Right lobe of liver (tissue), 6 donors: ENCODE data around the gene LHPP. TPM values are rescaled to one million over a fixed set of nuclear protein-coding genes. Genes with fewer than 3 reads are reported as not detected.
A peak's percentile ranks its signal among the peaks of the same experiment; 100 is the strongest.

Experiments
- ATAC-seq, 4 donors: fragments of 200-7000 bp; cut with Tn5 transposase; one replicate each; pipeline ENCODE4 v1.9.1; 2020; ENCODE audit warnings: mild to moderate bottlenecking in 4 of 4, moderate library complexity in 4 of 4
- DNase-seq, 3 donors: peaks; one replicate each; pipeline ENCODE4 v3.0.0-alpha.2; 2020
- H3K27ac ChIP-seq, 3 donors: fragments of 200-600 bp; one replicate each; pipeline ENCODE4 v1.8.0; 2022
- H3K27me3 ChIP-seq, 2 donors: fragments of 200-600 bp; one replicate each; pipeline ENCODE4 v1.8.0; 2022
- H3K36me3 ChIP-seq, 4 donors: fragments of 200-600 bp; sonication (generic) in 1 of 4; one replicate each; pipeline versions ENCODE4 v1.5.1 to v1.8.0; 2017 to 2022; ENCODE audit warnings: control low read depth in 1 of 4
- H3K4me1 ChIP-seq, 4 donors: fragments of 200-600 bp; sonication (generic) in 1 of 4; one replicate each; pipeline versions ENCODE4 v1.5.1 to v1.8.0; 2017 to 2022; ENCODE audit warnings: control low read depth in 1 of 4
- H3K4me3 ChIP-seq, 3 donors: fragments of 200-600 bp; one replicate each; pipeline ENCODE4 v1.8.0; 2022
- H3K9me3 ChIP-seq, 4 donors: fragments of 200-600 bp; sonication (generic) in 1 of 4; one replicate each; pipeline versions ENCODE4 v1.5.1 to v1.8.0; 2017 to 2022; ENCODE audit warnings: control low read depth in 1 of 4
- CTCF ChIP-seq, 4 donors: fragments of 200-600 bp in 3 of 4; fragments of 450-650 bp in 1 of 4; IDR thresholded peaks; one replicate each; pipeline versions ENCODE4 v1.5.1 to v1.8.0; 2016 to 2022; ENCODE audit warnings: antibody characterized with exemption in 4 of 4, mild to moderate bottlenecking in 2 of 4
- POLR2A ChIP-seq: fragments of 450-650 bp; IDR thresholded peaks from one replicate; pipeline ENCODE4 v1.6.1; 2017; ENCODE audit warnings: antibody characterized with exemption, mild to moderate bottlenecking
- WGBS: methylation state at CpG from one replicate; pipeline ENCODE4 v1.1.6; 2018; ENCODE audit warnings: low coverage, low lambda C conversion rate; ENCODE audit not compliant: insufficient coverage; ENCODE audit errors: missing lambda C conversion rate; 5-methylcytosine and 5-hydroxymethylcytosine counted together
- intact Hi-C, 2 donors: fragments of 100-400 bp; cut with DNase I; formaldehyde crosslinking; loops; one replicate each; pipeline versions ENCODE4 v1.11.2 to v1.14.1; 2022
- total RNA-seq, 6 experiments: library from RNA; depleted of rRNA in 2 of 6; stranded (reverse); fragments of >200 nt in 2 of 6; fragmentation: NEBNext Ultra II Directional in 3 of 6; extraction: Animal tissue kit (Norgen Biotek cat#: 25700) in 3 of 6; gene quantifications; one replicate each; pipeline versions ENCODE4 v1.1.0 to v1.2.4, GENCODE V29; 2016 to 2023
- donor health status: DM: no; HTN: yes; CAD: no.
- donor health status: DM: no; HTN: no; CAD: no.
- donor health status: DM: no; HTN: no; CAD: no.
- donor health status: DM: no; HTN: yes; CAD: no.
- donor health status: DM: no; HTN: yes; CAD: no.

Gene LHPP
- total RNA-seq, 6 experiments from 2014 or later: 19.3 to 56.3 (median 36.3) TPM

DNA sequence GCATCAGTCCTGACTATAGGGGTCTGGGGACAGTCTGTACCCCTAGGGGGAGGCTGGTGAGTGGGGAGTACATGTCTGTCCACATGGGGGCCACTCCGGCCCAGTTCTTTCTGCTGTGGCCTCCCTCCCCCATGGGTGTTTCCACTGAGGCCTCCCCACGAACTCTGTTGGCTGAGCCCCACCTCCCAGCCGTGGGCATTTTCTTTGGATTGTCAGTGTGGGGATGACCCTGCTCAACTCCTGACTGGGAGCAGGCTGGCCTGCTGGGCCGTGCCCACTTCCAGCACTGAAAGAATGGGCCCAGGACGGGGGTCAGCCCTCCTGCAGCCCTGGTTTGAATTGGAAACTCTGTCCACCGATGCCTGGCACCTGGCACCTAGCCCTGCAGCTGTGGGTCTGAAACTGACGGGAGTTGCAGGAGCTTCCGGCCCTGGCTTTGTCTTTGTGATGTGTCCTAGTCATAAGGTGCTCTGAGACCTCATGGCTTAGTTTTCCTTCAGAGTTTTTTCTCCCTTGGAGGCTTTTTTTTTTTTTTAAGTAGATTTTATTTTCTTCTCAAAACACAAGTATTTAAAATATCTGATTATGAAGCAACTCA, 46.5 kb downstream of the LHPP start:
- no peak for DNase-seq
- ATAC-seq: peak in 1 of 4 donors; percentile 31
- Histone ChIP-seq H3K36me3 (no peaks in the 10 kb centered on the region), H3K9me3 (no peaks in the 10 kb centered on the region), H3K4me3 (no peak overlapping the region), H3K4me1 (no peaks in the 10 kb centered on the region), H3K27ac (no peak overlapping the region), H3K27me3 (no peaks in the 10 kb centered on the region)
- intact Hi-C loops: no loop called here
- no peak for TF ChIP-seq POLR2A
- no peak for TF ChIP-seq CTCF (IDR thresholded peaks at IDR 0.05)
- WGBS: 91% methylated on average over 5 of the region's 8 CpGs

DNA sequence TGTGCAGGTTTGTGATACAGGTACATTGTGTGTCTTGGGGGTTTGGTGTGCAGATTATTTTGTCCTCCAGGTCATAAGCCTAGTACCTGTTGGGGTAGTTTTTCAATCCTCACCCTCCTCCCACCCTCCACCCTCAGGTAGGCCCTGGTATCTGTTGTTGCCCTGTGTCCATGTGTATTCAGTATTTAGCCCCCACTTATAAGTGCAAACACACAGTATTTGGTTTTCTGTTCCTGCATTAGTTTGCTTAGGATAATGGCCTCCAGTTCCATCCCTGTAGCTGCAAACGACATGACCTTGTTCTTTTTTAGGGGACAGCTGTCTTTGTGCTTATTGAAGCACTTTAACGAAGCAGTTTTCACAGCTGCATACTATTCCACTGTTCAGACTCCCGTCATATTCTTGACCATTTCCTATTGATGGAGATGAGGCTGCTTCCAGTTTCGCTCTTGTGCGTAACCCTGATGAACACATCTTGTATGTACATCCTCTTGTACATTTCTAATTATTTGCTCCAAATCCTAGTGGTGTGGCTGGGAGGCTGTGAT, 47.4 kb downstream of the LHPP start:
- WGBS: 69% methylated on average over 4 of the region's 5 CpGs
- no peaks in the 10 kb centered on the region for H3K27me3 ChIP-seq
- H3K27ac ChIP-seq: no peak overlapping the region
- DNase-seq (no peak), ATAC-seq (no peak)
- TF ChIP-seq POLR2A (no peak), CTCF (IDR thresholded peaks at IDR 0.05) (no peak)
- H3K4me1 ChIP-seq: no peaks in the 10 kb centered on the region
- intact Hi-C loops: no loop called here
- no peaks in the 10 kb centered on the region for H3K36me3 ChIP-seq
- no peak overlapping the region for H3K4me3 ChIP-seq
- H3K9me3 ChIP-seq: no peaks in the 10 kb centered on the region

DNA sequence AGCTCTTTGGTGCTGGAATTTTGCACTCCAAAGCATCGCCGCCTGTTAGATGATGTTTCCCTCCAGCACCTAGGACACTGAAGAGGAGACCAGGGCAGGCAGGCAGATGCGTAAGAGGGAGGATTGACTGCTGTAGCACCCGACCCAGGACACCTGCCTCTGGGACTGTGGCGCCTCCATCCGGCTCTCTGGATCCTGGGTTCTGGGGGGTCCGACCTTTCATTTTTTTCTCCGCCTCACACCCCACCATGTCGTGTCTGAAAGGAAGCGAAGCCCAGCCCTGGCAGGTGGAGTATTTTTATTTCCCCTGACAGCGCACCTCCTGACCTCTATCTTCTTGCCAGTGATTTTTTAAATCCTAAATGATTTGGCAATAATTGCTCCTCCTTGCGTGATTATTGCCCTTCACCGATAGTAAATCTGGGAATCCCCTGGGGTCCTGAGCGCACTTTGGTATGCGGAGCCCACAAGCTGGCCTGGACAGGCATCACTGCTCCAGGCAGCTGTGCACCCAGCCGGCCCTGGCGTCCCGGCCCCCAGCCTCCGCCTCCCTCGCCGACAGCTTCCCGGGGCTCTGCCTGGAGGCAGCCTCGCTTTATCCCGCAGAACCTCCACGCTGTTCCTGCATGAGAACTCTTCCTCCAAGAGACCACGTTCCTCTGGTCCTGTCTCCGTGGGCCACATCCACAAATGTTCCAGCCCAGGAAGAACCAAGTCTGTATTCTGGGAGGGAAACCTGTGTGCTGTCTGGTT, 48.4 kb downstream of the LHPP start:
- no peak overlapping the region for H3K4me3 ChIP-seq
- H3K9me3 ChIP-seq: no peaks in the 10 kb centered on the region
- TF ChIP-seq POLR2A (no peak), CTCF (IDR thresholded peaks at IDR 0.05) (no peak)
- no peaks in the 10 kb centered on the region for H3K4me1 ChIP-seq
- DNase-seq (no peak), ATAC-seq (no peak)
- H3K36me3 ChIP-seq: no peaks in the 10 kb centered on the region
- no peak overlapping the region for H3K27ac ChIP-seq
- H3K27me3 ChIP-seq: no peaks in the 10 kb centered on the region
- WGBS: 93% methylated on average over 6 of the region's 27 CpGs
- intact Hi-C loops: no loop called here

GRCh38 chr10:124510759-124511158, 49.1 kb downstream of the LHPP start:
- ATAC-seq: no peak

More at GRCh38 chr10:124510759-124511158, 49.1 kb downstream of the LHPP start:
- DNase-seq: no peak
- WGBS: 81% methylated on average over 4 of the region's 10 CpGs
- H3K27me3 ChIP-seq: no peaks in the 10 kb centered on the region
- H3K4me1 ChIP-seq: no peaks in the 10 kb centered on the region
- H3K9me3 ChIP-seq: no peaks in the 10 kb centered on the region
- intact Hi-C loops: no loop called here
- H3K4me3 ChIP-seq: no peak overlapping the region
- TF ChIP-seq CTCF (IDR thresholded peaks at IDR 0.05): no peak
- TF ChIP-seq POLR2A: no peak
- H3K36me3 ChIP-seq: no peaks in the 10 kb centered on the region
- H3K27ac ChIP-seq: no peak overlapping the region
